ENCODE data around the gene TCN1. TPM values are rescaled to one million over a fixed set of nuclear protein-coding genes. Genes with fewer than 3 reads are reported as not detected.
A peak's percentile ranks its signal among the peaks of the same experiment; 100 is the strongest.

Gene TCN1
- total and polyA plus RNA-seq, 2 experiments from 2014 or later: not detected

DNA sequence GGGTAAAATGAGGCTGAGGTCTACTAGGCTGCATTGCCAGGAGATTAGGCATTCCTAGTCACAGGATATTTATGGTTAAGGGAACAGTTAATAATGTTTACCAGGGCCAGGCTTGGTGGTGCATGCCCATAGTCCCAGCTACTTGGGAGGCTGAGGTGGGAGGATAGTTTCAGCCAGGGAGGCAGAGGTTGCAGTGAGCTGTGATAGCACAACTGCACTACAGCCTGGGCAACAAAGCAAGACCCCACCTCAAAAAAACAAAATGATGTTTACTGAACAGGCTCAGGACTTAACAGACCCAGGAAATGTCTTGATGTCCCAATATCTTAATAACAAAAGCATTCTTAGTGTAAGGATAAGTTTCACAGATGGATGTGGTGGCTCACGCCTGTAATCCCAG, 52.9 kb downstream of the TCN1 start:
- H3K36me3 ChIP-seq: peaks cover 7% of the 10 kb centered on the region
- TF ChIP-seq, protein P1, sequence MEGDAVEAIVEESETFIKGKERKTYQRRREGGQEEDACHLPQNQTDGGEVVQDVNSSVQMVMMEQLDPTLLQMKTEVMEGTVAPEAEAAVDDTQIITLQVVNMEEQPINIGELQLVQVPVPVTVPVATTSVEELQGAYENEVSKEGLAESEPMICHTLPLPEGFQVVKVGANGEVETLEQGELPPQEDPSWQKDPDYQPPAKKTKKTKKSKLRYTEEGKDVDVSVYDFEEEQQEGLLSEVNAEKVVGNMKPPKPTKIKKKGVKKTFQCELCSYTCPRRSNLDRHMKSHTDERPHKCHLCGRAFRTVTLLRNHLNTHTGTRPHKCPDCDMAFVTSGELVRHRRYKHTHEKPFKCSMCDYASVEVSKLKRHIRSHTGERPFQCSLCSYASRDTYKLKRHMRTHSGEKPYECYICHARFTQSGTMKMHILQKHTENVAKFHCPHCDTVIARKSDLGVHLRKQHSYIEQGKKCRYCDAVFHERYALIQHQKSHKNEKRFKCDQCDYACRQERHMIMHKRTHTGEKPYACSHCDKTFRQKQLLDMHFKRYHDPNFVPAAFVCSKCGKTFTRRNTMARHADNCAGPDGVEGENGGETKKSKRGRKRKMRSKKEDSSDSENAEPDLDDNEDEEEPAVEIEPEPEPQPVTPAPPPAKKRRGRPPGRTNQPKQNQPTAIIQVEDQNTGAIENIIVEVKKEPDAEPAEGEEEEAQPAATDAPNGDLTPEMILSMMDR (IDR thresholded peaks at IDR 0.05; ENCODE audit: low read depth, low read length): no peak
- H3K27me3 ChIP-seq: no peaks in the 10 kb centered on the region
- DNase-seq (ENCODE audit: low read depth in 1 of 2, low spot score in 1 of 2): no peak
- no peak overlapping the region for H3K4me3 ChIP-seq
- H3K4me1 ChIP-seq (ENCODE audit: low read depth): peaks cover 9% of the 10 kb centered on the region
- no peak overlapping the region for H3K27ac ChIP-seq
- no peaks in the 10 kb centered on the region for H3K9me3 ChIP-seq (ENCODE audit: low read depth)

DNA sequence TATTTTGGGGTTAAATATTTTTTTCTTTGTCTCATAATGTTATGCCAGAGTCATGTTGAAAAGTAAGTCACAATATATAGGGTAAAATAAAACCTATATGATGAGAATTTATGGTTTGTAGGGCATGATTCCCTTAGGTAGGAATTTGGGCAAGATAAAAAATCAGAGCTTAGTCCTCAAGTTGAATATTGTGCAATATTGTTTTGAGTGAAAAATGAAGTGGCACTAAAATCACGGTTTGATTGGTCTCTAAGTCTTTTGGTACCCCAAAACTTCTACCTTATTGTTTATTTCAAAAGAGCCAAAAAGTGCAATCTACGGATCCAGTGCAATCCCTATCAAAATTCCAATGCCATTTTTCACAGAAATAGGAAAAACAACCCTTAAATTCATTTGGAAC, 54.1 kb downstream of the TCN1 start:
- DNase-seq (ENCODE audit: low read depth in 1 of 2, low spot score in 1 of 2): no peak

DNA sequence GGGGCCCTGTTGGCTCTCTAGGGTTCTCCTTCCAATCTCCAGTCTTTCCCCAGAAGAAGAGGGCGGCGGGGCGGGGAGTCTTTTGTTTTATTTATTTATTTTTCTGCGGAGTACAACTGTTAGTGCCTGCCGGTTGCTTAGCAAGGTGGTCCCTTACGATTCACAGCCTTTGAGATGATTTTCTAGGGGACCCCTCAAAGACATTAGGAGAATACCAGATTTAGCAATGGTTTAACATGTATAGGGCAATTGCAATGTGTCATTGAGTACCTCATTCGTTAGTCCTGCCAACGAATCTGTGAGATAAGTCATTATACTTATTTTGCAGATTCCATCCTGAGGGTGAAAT, 55.4 kb downstream of the TCN1 start:
- Histone ChIP-seq H3K36me3 (peaks cover 23% of the 10 kb centered on the region), H3K27ac (peak overlapping the region; percentile 77), H3K27me3 (no peaks in the 10 kb centered on the region), H3K4me1 (ENCODE audit: low read depth) (peaks cover 7% of the 10 kb centered on the region), H3K9me3 (ENCODE audit: low read depth) (no peaks in the 10 kb centered on the region), H3K4me3 (peak overlapping the region; percentile 64)
- TF ChIP-seq, protein P1 (IDR thresholded peaks at IDR 0.05; ENCODE audit: low read depth, low read length): no peak
- DNase-seq (ENCODE audit: low read depth in 1 of 2, low spot score in 1 of 2): no peak

More for the DNA sequence above, 54.1 kb downstream of the TCN1 start:
- Histone ChIP-seq H3K36me3 (peaks cover 14% of the 10 kb centered on the region), H3K4me3 (no peak overlapping the region), H3K9me3 (ENCODE audit: low read depth) (no peaks in the 10 kb centered on the region), H3K27me3 (no peaks in the 10 kb centered on the region), H3K4me1 (ENCODE audit: low read depth) (peaks cover 7% of the 10 kb centered on the region), H3K27ac (no peak overlapping the region)
- TF ChIP-seq, protein P1 (IDR thresholded peaks at IDR 0.05; ENCODE audit: low read depth, low read length): no peak

DNA sequence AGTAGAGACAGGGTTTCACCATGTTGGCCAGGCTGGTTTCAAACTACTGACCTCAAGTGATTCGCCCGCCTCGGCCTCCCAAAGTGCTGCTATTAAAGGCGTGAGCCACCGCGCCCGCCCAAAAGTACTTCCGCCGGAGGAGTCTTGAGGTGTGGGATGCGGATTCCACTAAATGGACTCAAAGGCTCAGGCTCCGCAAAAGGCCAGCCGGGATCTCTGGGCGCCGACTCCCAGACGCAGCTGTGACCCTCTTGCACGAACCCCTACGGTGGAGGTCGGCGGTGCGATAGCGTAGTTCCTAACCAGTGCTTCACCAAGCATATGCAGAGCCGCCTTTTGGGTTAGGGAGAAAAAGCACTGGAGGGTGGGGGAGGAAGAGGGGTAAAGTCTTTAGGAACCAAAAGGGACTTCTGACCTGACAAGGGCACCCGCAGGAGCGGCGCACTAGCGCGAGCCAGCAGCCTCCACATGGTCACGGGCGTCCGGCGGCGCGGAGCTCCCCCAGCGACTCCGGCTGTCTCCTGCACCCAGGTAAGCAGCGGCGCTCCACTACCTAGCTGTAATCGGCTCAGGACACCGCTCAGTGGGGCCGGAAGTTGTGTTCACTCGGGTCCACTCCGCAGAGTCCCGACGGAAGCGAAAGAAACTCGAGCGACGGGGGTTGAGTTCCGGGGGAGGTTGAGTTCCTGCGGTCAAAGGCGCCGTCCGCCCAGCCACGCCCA, 55.9 kb downstream of the TCN1 start, which contains the start of gene MRPL16:
TSS of gene MRPL16 (minus strand) at position 590 of the 722 bp plus-strand sequence. CDS start at position 470, 120 bp downstream.
- H3K36me3 ChIP-seq: peaks cover 28% of the 10 kb centered on the region
- peaks cover 7% of the 10 kb centered on the region for H3K4me1 ChIP-seq (ENCODE audit: low read depth)
- H3K9me3 ChIP-seq (ENCODE audit: low read depth): no peaks in the 10 kb centered on the region
- peak; percentile 93 to 94 for DNase-seq (ENCODE audit: low read depth in 1 of 2, low spot score in 1 of 2)
- H3K27me3 ChIP-seq: no peaks in the 10 kb centered on the region
- peak within 1 kb of the TSS; percentile 64 for H3K4me3 ChIP-seq
- TF ChIP-seq, protein P1 (IDR thresholded peaks at IDR 0.05; ENCODE audit: low read depth, low read length): no peak
- H3K27ac ChIP-seq: peak within 1 kb of the TSS; percentile 77

DNA sequence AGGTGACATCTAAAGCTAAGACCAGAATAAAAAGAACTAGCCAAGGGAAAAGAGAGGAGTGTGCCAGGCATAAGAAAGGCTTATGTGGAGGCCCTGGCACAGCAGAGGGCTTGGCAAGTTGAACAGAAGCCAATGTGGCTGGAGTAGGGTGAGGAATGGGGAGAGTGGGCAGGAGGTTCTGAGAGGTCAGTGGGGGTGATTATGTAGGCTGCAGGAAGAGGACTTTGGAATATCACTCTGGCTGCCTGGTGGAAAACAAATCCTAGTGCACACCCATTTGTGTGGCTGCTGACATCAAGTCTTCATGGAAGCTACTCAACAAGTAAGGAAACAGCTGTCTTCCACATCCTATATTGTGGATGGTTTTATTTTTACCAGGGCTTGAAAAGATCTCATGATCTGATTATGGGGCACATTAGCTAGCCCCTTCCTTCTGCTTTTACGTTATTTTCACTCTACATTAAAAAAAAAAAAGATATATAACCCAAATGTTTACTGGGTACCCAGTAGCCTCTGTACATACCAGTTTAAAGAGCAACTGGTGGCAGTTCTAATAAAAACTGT, 59.2 kb downstream of the TCN1 start:
- Histone ChIP-seq H3K27me3 (no peaks in the 10 kb centered on the region), H3K4me3 (no peak overlapping the region), H3K27ac (no peak overlapping the region), H3K9me3 (ENCODE audit: low read depth) (no peaks in the 10 kb centered on the region), H3K36me3 (peaks cover 31% of the 10 kb centered on the region), H3K4me1 (ENCODE audit: low read depth) (peaks cover 7% of the 10 kb centered on the region)
- TF ChIP-seq, protein P1 (IDR thresholded peaks at IDR 0.05; ENCODE audit: low read depth, low read length): no peak
- DNase-seq (ENCODE audit: low read depth in 1 of 2, low spot score in 1 of 2): no peak

Data from cardiac muscle cell (in vitro differentiated cells and primary cell).